Measurements from ENCODE around the gene SEMA4B. TPM values are rescaled to one million over a fixed set of nuclear protein-coding genes. Genes with fewer than 3 reads are reported as not detected.

SEMA4B gene
- total RNA-seq, 1 donor from 2014 or later = 23.3 TPM

- Mint-ChIP-seq H3K4me1 (ENCODE audit: unreplicated experiment) (peaks cover 32% of the 10 kb centered on the region), H3K4me3 (ENCODE audit: unreplicated experiment) (no peak overlapping the region), H3K27me3 (ENCODE audit: unreplicated experiment) (no peaks in the 10 kb centered on the region), H3K36me3 (ENCODE audit: unreplicated experiment) (no peaks in the 10 kb centered on the region), H3K9me3 (ENCODE audit: unreplicated experiment) (no peaks in the 10 kb centered on the region), H3K27ac (ENCODE audit: unreplicated experiment) (no peak overlapping the region)
- no peak for DNase-seq (ENCODE audit: extremely low spot score, unreplicated experiment)
- TF ChIP-seq, protein P1, sequence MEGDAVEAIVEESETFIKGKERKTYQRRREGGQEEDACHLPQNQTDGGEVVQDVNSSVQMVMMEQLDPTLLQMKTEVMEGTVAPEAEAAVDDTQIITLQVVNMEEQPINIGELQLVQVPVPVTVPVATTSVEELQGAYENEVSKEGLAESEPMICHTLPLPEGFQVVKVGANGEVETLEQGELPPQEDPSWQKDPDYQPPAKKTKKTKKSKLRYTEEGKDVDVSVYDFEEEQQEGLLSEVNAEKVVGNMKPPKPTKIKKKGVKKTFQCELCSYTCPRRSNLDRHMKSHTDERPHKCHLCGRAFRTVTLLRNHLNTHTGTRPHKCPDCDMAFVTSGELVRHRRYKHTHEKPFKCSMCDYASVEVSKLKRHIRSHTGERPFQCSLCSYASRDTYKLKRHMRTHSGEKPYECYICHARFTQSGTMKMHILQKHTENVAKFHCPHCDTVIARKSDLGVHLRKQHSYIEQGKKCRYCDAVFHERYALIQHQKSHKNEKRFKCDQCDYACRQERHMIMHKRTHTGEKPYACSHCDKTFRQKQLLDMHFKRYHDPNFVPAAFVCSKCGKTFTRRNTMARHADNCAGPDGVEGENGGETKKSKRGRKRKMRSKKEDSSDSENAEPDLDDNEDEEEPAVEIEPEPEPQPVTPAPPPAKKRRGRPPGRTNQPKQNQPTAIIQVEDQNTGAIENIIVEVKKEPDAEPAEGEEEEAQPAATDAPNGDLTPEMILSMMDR (IDR thresholded peaks at IDR 0.05) = no peak
Observed at GRCh38 chr15:90189781-90190467, 11.2 kb upstream of the SEMA4B start.

DNA sequence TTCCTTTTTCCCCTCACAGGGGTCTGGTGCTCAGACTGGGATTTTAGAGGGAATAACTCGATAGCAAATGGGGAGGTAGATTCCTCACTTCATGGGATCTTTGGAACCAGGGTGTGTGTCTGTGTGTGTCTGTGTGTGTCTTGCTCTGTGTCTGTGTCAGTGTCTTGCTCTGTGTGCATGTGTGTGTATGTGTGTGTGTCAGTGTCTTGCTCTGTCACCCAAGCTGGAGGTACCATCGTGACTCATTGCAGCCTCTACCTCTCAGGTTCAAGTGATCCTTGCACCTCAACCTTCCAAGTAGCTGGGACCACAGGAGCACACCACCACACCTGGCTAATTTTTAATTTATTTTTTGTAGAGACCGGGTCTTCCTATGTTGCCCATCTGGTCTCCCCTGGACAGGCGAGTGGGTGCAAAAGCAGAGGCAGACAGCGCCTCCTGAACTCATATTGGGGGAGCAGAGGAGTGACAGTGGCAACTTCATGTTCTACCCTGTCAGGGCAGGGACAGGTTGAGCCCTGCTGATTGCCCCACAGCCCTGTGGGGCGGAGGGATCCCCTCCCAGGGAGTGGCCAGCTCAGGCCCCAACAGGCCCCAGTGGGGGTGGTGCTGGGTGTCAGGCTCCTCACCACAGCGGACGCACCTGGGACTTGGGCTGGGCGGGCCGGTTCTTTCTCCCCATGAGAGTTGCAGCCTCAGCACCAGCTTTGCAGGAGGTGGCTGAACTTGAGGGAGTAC is 10.4 kb upstream of the SEMA4B start:
- Mint-ChIP-seq H3K4me1 (ENCODE audit: unreplicated experiment) (peaks cover 27% of the 10 kb centered on the region), H3K4me3 (ENCODE audit: unreplicated experiment) (no peak overlapping the region), H3K36me3 (ENCODE audit: unreplicated experiment) (no peaks in the 10 kb centered on the region), H3K27me3 (ENCODE audit: unreplicated experiment) (no peaks in the 10 kb centered on the region), H3K27ac (ENCODE audit: unreplicated experiment) (peak overlapping the region; percentile 67), H3K9me3 (ENCODE audit: unreplicated experiment) (no peaks in the 10 kb centered on the region)
- TF ChIP-seq, protein P1 (IDR thresholded peaks at IDR 0.05) = no peak
- no peak for DNase-seq (ENCODE audit: extremely low spot score, unreplicated experiment)

- Mint-ChIP-seq H3K4me3 (ENCODE audit: unreplicated experiment) (no peak overlapping the region), H3K27me3 (ENCODE audit: unreplicated experiment) (no peaks in the 10 kb centered on the region), H3K27ac (ENCODE audit: unreplicated experiment) (peak overlapping the region; percentile 67), H3K36me3 (ENCODE audit: unreplicated experiment) (no peaks in the 10 kb centered on the region), H3K4me1 (ENCODE audit: unreplicated experiment) (peaks cover 27% of the 10 kb centered on the region), H3K9me3 (ENCODE audit: unreplicated experiment) (no peaks in the 10 kb centered on the region)
- TF ChIP-seq, protein P1 (IDR thresholded peaks at IDR 0.05) = no peak
- no peak for DNase-seq (ENCODE audit: extremely low spot score, unreplicated experiment)
Observed at GRCh38 chr15:90191344-90191687, 9.8 kb upstream of the SEMA4B start.

- Mint-ChIP-seq H3K4me3 (ENCODE audit: unreplicated experiment) (no peak overlapping the region), H3K27me3 (ENCODE audit: unreplicated experiment) (no peaks in the 10 kb centered on the region), H3K27ac (ENCODE audit: unreplicated experiment) (peak overlapping the region; percentile 67), H3K4me1 (ENCODE audit: unreplicated experiment) (peaks cover 27% of the 10 kb centered on the region), H3K9me3 (ENCODE audit: unreplicated experiment) (no peaks in the 10 kb centered on the region), H3K36me3 (ENCODE audit: unreplicated experiment) (no peaks in the 10 kb centered on the region)
- DNase-seq (ENCODE audit: extremely low spot score, unreplicated experiment) = peak; percentile 91
- TF ChIP-seq, protein P1 (IDR thresholded peaks at IDR 0.05) = no peak
Observed at GRCh38 chr15:90191794-90192509, 9.2 kb upstream of the SEMA4B start.

Measured in osteocyte (in vitro differentiated cells).